Immature natural killer cell (primary cell): ENCODE data around the gene HDAC4. TPM values are rescaled to one million over a fixed set of nuclear protein-coding genes. Genes with fewer than 3 reads are reported as not detected.
A peak's percentile ranks its signal among the peaks of the same experiment; 100 is the strongest.
"Not testable (repeated sequence)": the region's sequence is repeated elsewhere in the genome, so short reads cannot be mapped to it uniquely, and the experiment has no call there.

Experiments
- DNase-seq, 3 donors: peaks; one replicate each; pipeline ENCODE4 v3.0.0; 2022; ENCODE audit warnings: mixed read lengths in 1 of 3
- H3K27ac Mint-ChIP-seq, 6 donors: one replicate each; pipeline ENCODE4 v1.8.0; 2020; ENCODE audit warnings: mixed read lengths in 6 of 6, mild to moderate bottlenecking in 5 of 6, inconsistent platforms in 4 of 6, moderate library complexity in 3 of 6
- H3K27me3 Mint-ChIP-seq, 3 donors: one replicate each; pipeline ENCODE4 v1.8.0; 2020 to 2021; ENCODE audit warnings: low read depth in 3 of 3, mild to moderate bottlenecking in 3 of 3, mixed read lengths in 3 of 3, moderate library complexity in 3 of 3, inconsistent platforms in 1 of 3
- H3K36me3 Mint-ChIP-seq, 3 donors: one replicate each; pipeline ENCODE4 v1.8.0; 2020; ENCODE audit warnings: mixed read lengths in 3 of 3, inconsistent platforms in 2 of 3, mild to moderate bottlenecking in 2 of 3
- H3K4me1 Mint-ChIP-seq, 2 donors: one replicate each; pipeline ENCODE4 v1.8.0; 2020; ENCODE audit warnings: inconsistent platforms in 2 of 2, mild to moderate bottlenecking in 2 of 2, mixed read lengths in 2 of 2, moderate library complexity in 1 of 2
- H3K4me3 Mint-ChIP-seq, 5 donors: one replicate each; pipeline ENCODE4 v1.8.0; 2020; ENCODE audit warnings: mild to moderate bottlenecking in 5 of 5, mixed read lengths in 5 of 5, inconsistent platforms in 3 of 5, moderate library complexity in 3 of 5
- H3K9me3 Mint-ChIP-seq, 6 donors: one replicate each; pipeline ENCODE4 v1.8.0; 2020; ENCODE audit warnings: mild to moderate bottlenecking in 6 of 6, mixed read lengths in 6 of 6, inconsistent platforms in 4 of 6, moderate library complexity in 3 of 6
- polyA plus RNA-seq, 3 donors: library from polyadenylated mRNA; unstranded; fragments of 300-500 nt; fragmentation: Illumina TruSeq; gene quantifications; one replicate each; pipeline ENCODE4 v1.2.3, GENCODE V29; 2021

The HDAC4 gene
- polyA plus RNA-seq, 3 donors from 2014 or later, result 1.9 to 8.1 (median 5.1) TPM

DNA sequence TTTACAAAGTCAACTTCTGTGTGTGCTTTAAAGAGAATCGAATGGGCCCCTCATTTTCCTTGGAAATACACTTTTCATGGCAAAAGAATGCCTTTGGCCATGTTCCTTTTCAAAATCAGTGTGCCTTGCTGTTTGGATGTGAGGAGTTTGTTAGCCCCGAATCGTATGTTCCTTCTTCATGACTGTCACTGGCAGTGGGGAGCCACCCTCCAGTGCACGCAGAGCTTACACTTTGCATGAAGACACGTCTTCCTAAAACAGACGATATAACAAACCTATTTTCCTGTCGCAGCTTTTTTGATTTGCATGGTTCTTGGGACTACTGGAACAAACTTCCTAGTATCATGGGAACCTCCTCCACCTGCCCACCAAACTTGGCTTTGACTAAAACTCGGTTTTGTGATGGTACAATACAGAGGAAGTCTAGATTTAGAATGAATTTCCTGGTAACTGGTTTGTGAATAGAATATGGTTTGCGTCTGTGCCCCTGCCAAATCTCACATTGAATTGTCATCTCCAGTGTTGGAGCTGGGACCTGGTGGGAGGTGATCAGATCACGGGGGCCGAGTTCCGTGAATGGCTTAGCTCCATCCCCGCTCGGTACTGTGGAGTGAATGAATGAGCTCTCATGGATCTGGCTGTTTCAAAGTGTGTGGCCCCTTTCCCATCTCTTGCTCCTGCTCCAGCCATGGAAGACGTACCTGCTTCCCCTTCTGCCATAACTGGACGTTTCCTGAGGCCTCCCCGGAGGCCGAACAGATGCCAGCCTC lies 358.1 kb downstream of the HDAC4 start:
- Mint-ChIP-seq H3K4me1 (no peaks in the 10 kb centered on the region), H3K9me3 (no peaks in the 10 kb centered on the region), H3K27ac (no peak overlapping the region), H3K4me3 (no peak overlapping the region), H3K27me3 (no peaks in the 10 kb centered on the region), H3K36me3 (no peaks in the 10 kb centered on the region)
- DNase-seq, result no peak

DNA sequence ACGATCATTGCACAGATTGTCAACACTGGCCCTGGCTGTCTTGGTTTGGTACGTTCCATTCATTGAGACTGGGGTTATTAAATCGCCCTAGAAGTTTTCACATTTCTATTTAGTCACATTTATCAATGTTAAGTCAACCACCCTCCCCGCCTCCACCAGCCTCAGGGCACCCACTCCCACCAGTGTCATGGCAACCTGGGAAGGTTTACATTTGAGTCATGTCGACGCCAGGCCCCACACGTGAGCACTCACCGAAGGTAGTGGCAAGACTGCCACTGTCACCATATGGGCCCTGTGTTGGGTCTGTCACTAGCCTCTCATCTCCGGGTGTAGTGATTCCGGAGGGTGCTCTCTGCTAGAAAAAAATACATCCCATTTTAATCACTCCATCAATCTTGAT lies 358.8 kb downstream of the HDAC4 start:
- no peak for DNase-seq
- Mint-ChIP-seq H3K36me3 (no peaks in the 10 kb centered on the region), H3K27ac (no peak overlapping the region), H3K4me3 (no peak overlapping the region), H3K4me1 (no peaks in the 10 kb centered on the region), H3K9me3 (no peaks in the 10 kb centered on the region), H3K27me3 (no peaks in the 10 kb centered on the region)

GRCh38 chr2:239041062-239041461 lies 359.8 kb downstream of the HDAC4 start:
- no peak overlapping the region for H3K27ac Mint-ChIP-seq
- no peak overlapping the region for H3K4me3 Mint-ChIP-seq
- no peak for DNase-seq
- no peaks in the 10 kb centered on the region for H3K4me1 Mint-ChIP-seq
- peaks cover 0 to 5% (median 0%) of the 10 kb centered on the region in 3 donors for H3K27me3 Mint-ChIP-seq
- H3K9me3 Mint-ChIP-seq, result no peaks in the 10 kb centered on the region
- no peaks in the 10 kb centered on the region for H3K36me3 Mint-ChIP-seq

GRCh38 chr2:239040152-239040761 lies 360.6 kb downstream of the HDAC4 start:
- DNase-seq, result no peak
- Mint-ChIP-seq H3K9me3 (no peaks in the 10 kb centered on the region), H3K36me3 (no peaks in the 10 kb centered on the region), H3K4me1 (no peaks in the 10 kb centered on the region), H3K4me3 (no peak overlapping the region), H3K27ac (no peak overlapping the region), H3K27me3 (peaks cover 0 to 5% (median 0%) of the 10 kb centered on the region in 3 donors)

DNA sequence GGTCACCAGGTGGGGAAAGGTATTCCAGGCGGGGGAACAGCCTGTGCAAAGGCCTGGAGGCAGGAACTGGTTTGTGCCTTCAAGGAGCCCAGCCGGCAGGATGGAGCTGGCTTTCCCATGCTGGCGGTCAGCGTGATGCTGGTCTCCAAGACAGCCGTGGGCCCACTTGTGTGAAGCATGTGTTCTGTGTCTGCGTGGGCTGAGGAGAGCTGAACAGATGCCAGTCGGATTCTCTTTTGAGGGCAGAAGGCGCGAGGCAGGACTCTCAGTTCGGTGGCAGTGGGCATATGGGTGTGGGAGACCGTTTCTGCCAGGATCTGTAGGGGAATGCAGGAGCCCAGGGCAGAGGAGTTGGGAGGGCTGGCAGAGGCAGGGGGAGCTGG lies 361.4 kb downstream of the HDAC4 start:
- Mint-ChIP-seq H3K9me3 (no peaks in the 10 kb centered on the region), H3K4me3 (no peak overlapping the region), H3K27ac (no peak overlapping the region), H3K27me3 (peaks cover 0 to 5% (median under 1%) of the 10 kb centered on the region in 3 donors), H3K36me3 (no peaks in the 10 kb centered on the region), H3K4me1 (no peaks in the 10 kb centered on the region)
- no peak for DNase-seq

- no peak for DNase-seq
- no peaks in the 10 kb centered on the region for H3K4me1 Mint-ChIP-seq
- H3K9me3 Mint-ChIP-seq, result no peaks in the 10 kb centered on the region
- no peaks in the 10 kb centered on the region for H3K36me3 Mint-ChIP-seq
- H3K27ac Mint-ChIP-seq, result no peak overlapping the region
- no peak overlapping the region for H3K4me3 Mint-ChIP-seq
- peaks cover 0 to 5% (median 1%) of the 10 kb centered on the region in 3 donors for H3K27me3 Mint-ChIP-seq
Observed at GRCh38 chr2:239038773-239039478, 361.9 kb downstream of the HDAC4 start.

DNA sequence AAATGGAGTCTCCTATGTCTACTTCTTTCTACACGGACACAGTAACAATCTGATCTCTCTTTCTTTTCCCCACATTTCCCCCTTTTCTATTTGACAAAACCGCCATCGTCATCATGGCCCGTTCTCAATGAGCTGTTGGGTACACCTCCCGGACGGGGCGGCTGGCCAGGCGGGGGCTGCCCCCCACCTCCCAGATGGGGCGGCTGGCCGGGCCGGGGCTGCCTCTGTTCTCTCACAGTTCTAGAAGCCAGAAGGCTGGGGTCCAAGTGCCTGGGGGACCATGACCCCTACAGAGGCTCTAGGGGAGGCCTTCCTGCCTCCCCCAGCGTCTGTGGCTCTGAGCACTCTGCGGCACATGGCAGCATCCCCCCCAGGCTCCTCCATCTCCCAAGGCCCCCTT lies 362.5 kb downstream of the HDAC4 start:
- not testable (repeated sequence) for H3K36me3 Mint-ChIP-seq, H3K27ac Mint-ChIP-seq, H3K4me1 Mint-ChIP-seq, DNase-seq, H3K27me3 Mint-ChIP-seq, H3K4me3 Mint-ChIP-seq, H3K9me3 Mint-ChIP-seq

GRCh38 chr2:239037559-239037910 lies 363.3 kb downstream of the HDAC4 start:
- DNase-seq, result no peak
- no peaks in the 10 kb centered on the region for H3K9me3 Mint-ChIP-seq
- peaks cover 1 to 10% (median 3%) of the 10 kb centered on the region in 3 donors for H3K27me3 Mint-ChIP-seq
- H3K4me1 Mint-ChIP-seq, result no peaks in the 10 kb centered on the region
- no peak overlapping the region for H3K27ac Mint-ChIP-seq
- H3K36me3 Mint-ChIP-seq, result no peaks in the 10 kb centered on the region
- no peak overlapping the region for H3K4me3 Mint-ChIP-seq

GRCh38 chr2:239036819-239037558 lies 363.8 kb downstream of the HDAC4 start:
- Mint-ChIP-seq H3K36me3 (no peaks in the 10 kb centered on the region), H3K27ac (no peak overlapping the region), H3K4me1 (no peaks in the 10 kb centered on the region), H3K9me3 (no peaks in the 10 kb centered on the region), H3K27me3 (peaks cover 1 to 13% (median 4%) of the 10 kb centered on the region in 3 donors), H3K4me3 (no peak overlapping the region)
- no peak for DNase-seq

- no peak overlapping the region for H3K27ac Mint-ChIP-seq
- no peaks in the 10 kb centered on the region for H3K4me1 Mint-ChIP-seq
- no peak for DNase-seq
- H3K9me3 Mint-ChIP-seq, result no peaks in the 10 kb centered on the region
- peaks cover 1 to 13% (median 4%) of the 10 kb centered on the region in 3 donors for H3K27me3 Mint-ChIP-seq
- H3K36me3 Mint-ChIP-seq, result no peaks in the 10 kb centered on the region
- H3K4me3 Mint-ChIP-seq, result no peak overlapping the region
Observed at GRCh38 chr2:239035997-239036731, 364.7 kb downstream of the HDAC4 start.

DNA sequence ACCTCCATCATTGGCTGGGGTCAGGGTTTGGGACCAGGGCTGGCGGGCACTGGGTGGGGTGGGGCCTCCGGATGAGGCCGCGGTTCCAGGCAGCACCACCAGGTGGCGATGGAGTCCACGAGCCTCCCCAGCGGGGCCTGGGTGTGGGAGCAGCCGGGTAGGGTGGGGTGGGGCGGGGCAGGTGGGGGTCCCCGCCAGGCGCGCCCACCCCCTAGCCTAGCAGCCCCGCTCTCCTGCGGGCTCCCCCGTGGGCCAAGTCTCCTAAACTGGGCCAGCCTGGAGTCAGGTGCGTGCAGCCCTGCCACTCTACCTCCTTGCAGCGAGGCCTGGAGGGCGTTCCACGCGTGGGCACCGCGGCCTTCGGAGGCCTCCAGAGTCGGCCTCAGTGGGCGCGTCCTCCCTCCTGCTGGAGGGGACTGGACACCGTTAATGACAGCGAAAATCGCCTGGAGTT lies 365.4 kb downstream of the HDAC4 start:
- Mint-ChIP-seq H3K27me3 (peaks cover 3 to 13% (median 4%) of the 10 kb centered on the region in 3 donors), H3K27ac (no peak overlapping the region), H3K4me3 (no peak overlapping the region), H3K36me3 (no peaks in the 10 kb centered on the region), H3K9me3 (no peaks in the 10 kb centered on the region), H3K4me1 (no peaks in the 10 kb centered on the region)
- peak; percentile 49 to 56 (median 53) for DNase-seq

DNA sequence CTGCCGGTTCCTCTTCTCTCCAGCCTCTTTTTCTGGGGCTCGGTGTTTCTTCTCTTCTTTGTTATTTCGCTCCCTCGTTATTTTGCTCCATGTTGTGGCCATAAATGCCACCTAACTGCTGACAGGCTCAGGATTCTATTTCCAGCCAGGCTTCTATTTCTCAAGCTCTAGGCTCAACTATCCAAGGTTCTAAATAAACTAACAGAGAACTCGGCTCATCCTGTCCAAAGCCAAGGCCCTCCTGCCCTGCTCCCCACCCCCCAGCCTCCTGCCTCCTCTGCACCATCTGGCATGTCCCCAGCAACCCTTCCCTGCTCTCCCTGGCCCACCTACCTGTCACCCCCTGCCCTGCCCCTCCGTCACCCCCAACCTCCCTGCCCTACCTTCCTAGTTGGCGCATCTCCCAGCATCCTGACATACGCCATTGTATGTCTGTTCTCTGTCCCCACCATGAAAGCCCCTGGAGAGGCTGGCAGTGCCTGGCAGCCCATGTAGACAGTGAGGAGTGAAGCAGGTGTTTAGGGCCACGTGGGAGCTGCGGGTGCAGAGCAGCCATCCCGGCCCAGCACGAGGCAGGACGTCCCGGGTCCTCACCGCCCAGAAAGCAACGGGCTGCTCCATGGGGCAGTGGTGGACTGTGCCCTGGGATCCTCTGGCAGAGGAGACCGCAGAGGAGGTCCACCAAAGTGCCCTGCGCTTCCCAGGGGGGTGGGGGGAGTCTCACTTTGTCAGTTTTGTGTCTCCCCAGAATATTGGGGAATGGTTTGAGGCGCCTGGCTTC lies 366.1 kb downstream of the HDAC4 start:
- no peaks in the 10 kb centered on the region for H3K9me3 Mint-ChIP-seq
- no peak for DNase-seq
- H3K4me3 Mint-ChIP-seq, result no peak overlapping the region
- no peaks in the 10 kb centered on the region for H3K36me3 Mint-ChIP-seq
- no peaks in the 10 kb centered on the region for H3K4me1 Mint-ChIP-seq
- H3K27ac Mint-ChIP-seq, result no peak overlapping the region
- H3K27me3 Mint-ChIP-seq, result peaks cover 3 to 17% (median 4%) of the 10 kb centered on the region in 3 donors
